GM18505 (cell line): ENCODE data around the gene MYH16.

Experiments
- ATAC-seq: cut with Tn5 transposase; IDR thresholded peaks from one replicate; pipeline ENCODE4 v1.9.1; 2021; ENCODE audit not compliant: unreplicated experiment
- POLR2A ChIP-seq: IDR thresholded peaks from 4 replicates; pipeline ENCODE4 v1.6.1; 2011; ENCODE audit warnings: borderline replicate concordance; ENCODE audit not compliant: insufficient read depth, insufficient read length; ENCODE audit errors: extremely low read depth

Gene MYH16

DNA sequence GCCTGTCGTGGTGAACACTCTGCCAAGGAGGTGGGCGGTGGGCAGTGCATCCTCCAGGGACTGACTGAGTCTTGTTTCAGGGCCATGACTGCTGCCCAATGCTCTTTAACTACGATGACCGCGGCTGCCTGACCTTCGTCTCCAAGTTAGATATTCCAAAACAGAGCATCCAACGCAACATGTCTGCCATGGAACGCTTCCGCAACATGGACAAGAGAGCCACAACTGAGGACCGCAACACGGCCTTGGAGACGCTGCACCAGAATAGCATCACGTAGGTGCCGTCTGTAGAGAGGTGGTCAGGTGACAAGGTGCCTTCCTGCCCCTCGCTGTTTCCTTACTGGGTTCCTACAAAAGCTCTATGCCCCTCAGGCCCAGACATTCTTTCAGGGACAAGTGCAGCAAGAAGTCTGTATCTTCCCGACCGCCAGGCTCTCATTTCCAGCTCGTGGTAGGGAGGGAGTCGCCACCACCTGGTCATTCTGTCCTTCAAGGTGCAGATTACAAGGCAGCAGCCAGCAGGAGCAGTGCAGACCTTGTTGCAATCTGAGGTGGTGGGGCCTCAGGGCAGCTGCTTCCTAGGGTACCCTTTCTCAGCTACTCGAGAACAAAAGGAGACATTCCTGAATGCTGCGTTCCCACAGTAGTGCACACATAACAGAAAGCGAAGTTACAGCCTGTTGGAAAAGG, 87.0 kb downstream of the MYH16 start:
- no peak for TF ChIP-seq POLR2A
- ATAC-seq: no peak
